ENCODE results near the gene VPREB3. TPM values are rescaled to one million over a fixed set of nuclear protein-coding genes. Genes with fewer than 3 reads are reported as not detected.

The VPREB3 gene
- total RNA-seq, 4 donors from 2014 or later: not detected

DNA sequence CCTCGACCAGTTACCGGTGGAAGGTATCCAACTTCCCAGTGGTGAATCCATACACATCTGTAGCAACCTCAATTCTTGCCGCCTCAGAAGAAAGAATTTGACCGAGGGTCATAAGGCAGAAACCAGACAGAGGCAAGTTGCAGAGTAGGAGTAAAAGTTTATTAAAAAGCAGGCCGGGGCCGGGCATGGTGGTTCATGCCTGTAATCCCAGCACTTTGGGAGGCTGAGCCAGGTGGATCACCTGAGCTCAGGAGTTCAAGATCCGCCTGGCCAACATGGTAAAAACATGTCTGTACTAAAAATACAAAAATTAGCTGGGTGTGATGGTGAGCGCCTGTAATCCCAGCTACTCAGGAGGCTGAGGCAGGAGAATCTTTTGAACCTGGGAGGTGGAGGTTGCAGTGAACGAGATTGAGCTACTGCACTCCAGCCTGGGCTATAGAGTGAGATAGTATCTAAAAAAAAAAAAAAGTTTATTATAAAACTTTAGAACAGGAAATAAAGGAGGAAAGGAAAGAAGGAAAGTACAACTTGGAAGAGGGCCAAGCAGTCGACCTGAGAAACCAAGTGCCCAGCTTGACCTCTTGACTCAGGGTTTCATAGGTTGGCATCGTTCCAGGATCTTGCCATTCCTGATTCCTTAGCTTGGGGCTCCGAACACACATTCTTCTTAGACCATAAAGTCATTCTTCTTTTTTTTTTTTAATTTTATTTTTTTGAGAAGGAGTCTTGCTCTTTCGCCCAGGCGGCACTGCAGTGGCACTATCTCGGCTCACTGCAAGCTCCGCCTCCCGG is 35.7 kb downstream of the VPREB3 start:
- TF ChIP-seq POLR2A (IDR thresholded peaks at IDR 0.05): no peak
- no peak for TF ChIP-seq POLR2AphosphoS5 (IDR thresholded peaks at IDR 0.05)
- no peak for TF ChIP-seq EP300 (IDR thresholded peaks at IDR 0.05)
- TF ChIP-seq, protein P1, sequence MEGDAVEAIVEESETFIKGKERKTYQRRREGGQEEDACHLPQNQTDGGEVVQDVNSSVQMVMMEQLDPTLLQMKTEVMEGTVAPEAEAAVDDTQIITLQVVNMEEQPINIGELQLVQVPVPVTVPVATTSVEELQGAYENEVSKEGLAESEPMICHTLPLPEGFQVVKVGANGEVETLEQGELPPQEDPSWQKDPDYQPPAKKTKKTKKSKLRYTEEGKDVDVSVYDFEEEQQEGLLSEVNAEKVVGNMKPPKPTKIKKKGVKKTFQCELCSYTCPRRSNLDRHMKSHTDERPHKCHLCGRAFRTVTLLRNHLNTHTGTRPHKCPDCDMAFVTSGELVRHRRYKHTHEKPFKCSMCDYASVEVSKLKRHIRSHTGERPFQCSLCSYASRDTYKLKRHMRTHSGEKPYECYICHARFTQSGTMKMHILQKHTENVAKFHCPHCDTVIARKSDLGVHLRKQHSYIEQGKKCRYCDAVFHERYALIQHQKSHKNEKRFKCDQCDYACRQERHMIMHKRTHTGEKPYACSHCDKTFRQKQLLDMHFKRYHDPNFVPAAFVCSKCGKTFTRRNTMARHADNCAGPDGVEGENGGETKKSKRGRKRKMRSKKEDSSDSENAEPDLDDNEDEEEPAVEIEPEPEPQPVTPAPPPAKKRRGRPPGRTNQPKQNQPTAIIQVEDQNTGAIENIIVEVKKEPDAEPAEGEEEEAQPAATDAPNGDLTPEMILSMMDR (IDR thresholded peaks at IDR 0.05): no peak
- no peaks in the 10 kb centered on the region for H3K27me3 ChIP-seq
- no peak overlapping the region for H3K4me3 ChIP-seq
- H3K36me3 ChIP-seq: peaks cover 13% of the 10 kb centered on the region
- H3K4me1 ChIP-seq: peaks cover 15% of the 10 kb centered on the region
- WGBS: 82% methylated on average over 17 of the region's 17 CpGs
- H3K27ac ChIP-seq: no peak overlapping the region
- DNase-seq (ENCODE audit: low spot score in 2 of 2): no peak
- H3K9me3 ChIP-seq: no peaks in the 10 kb centered on the region

DNA sequence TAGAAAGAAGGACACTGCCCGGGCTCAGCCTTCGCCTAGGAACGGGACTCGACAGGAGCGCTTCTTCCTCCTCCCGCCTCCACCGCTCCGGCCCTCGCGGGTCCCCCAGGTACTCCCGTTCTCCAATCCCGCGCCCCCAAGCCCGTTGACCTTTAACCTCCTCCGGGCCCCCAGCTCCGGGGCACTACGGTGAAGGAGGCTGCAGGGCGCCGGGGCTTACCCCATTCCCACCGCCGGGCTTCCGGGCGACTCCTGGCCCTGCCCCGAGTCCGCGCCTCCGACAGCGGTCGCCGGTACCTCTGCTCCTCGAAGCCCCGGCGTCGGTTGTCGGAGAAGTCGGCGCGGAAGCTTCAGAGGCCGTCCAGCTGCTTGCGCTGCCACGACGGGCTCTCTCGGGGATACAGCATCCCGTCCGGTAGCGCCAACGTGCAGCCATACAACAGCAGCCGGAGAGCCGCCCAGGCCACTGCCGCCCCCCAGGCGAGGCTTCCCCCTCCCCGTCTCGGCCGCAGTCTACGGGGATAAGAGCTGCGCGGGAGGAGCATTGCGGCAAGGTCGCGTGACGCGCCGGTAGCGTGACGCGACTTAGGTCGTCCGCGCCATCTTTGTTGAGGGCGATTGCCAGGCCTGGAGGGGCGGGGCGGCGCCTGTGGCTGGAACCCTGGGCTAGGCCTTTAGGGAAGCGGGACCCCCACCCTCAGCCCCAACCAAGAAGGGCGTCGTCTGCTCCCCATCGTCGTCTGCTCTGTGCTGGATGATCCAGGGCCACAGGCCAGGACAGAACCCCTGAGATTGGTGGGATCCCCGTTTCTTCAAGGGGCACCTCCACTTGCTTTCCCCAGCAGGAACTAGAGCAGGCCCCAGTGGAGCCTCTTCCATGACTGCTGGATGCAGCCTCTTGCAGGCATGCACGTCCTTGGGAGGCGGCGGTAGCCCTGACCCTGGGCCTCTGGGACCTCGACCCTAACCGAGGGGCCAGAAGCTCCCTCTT is 37.1 kb downstream of the VPREB3 start:
- Histone ChIP-seq H3K36me3 (peaks cover 26% of the 10 kb centered on the region), H3K27ac (peak overlapping the region; percentile 40), H3K27me3 (no peaks in the 10 kb centered on the region), H3K4me3 (peak overlapping the region; percentile 79), H3K9me3 (no peaks in the 10 kb centered on the region), H3K4me1 (peaks cover 15% of the 10 kb centered on the region)
- DNase-seq (ENCODE audit: low spot score in 2 of 2): peak; percentile 88 to 93
- WGBS: 0% methylated on average over 19 of the region's 84 CpGs
- TF ChIP-seq POLR2AphosphoS5 (IDR thresholded peaks at IDR 0.05): peak in 2 of 3 donors; percentile 38 to 41
- TF ChIP-seq EP300 (IDR thresholded peaks at IDR 0.05): no peak

DNA sequence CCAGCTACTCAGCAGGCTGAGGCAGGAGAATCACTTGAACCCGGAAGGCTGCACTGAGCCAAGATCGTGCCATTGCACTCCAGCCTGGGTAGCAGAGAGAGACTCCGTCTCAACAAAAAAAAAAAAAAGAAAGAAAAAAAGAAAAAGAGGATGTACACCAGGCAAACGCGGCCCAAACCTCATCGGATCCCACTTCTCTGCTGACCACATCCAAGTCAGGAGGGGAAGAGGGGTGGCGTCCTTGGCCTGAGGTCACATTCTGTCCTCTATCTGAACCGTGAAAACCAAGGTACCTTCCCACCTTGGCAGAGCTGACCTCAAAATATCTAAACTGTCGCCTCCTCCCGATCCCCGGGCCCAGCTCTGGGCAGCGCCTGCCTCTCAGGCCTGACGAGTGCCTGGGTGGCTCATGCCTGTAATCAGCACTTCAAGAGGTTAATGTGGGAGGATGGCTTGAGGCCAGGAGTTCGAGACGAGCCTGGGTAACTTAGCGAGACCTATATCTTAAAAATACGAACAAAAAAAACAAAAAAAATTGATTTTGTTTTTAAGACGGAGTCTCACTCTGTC is 38.3 kb downstream of the VPREB3 start:
- Histone ChIP-seq H3K27ac (no peak overlapping the region), H3K27me3 (no peaks in the 10 kb centered on the region), H3K36me3 (peaks cover 37% of the 10 kb centered on the region), H3K4me3 (peak overlapping the region; percentile 79), H3K9me3 (no peaks in the 10 kb centered on the region), H3K4me1 (peaks cover 15% of the 10 kb centered on the region)
- TF ChIP-seq, protein P1 (IDR thresholded peaks at IDR 0.05): no peak
- TF ChIP-seq EP300 (IDR thresholded peaks at IDR 0.05) (no peak), POLR2AphosphoS5 (IDR thresholded peaks at IDR 0.05) (no peak), POLR2A (IDR thresholded peaks at IDR 0.05) (no peak)
- WGBS: 79% methylated on average over 18 of the region's 18 CpGs
- DNase-seq (ENCODE audit: low spot score in 2 of 2): no peak

DNA sequence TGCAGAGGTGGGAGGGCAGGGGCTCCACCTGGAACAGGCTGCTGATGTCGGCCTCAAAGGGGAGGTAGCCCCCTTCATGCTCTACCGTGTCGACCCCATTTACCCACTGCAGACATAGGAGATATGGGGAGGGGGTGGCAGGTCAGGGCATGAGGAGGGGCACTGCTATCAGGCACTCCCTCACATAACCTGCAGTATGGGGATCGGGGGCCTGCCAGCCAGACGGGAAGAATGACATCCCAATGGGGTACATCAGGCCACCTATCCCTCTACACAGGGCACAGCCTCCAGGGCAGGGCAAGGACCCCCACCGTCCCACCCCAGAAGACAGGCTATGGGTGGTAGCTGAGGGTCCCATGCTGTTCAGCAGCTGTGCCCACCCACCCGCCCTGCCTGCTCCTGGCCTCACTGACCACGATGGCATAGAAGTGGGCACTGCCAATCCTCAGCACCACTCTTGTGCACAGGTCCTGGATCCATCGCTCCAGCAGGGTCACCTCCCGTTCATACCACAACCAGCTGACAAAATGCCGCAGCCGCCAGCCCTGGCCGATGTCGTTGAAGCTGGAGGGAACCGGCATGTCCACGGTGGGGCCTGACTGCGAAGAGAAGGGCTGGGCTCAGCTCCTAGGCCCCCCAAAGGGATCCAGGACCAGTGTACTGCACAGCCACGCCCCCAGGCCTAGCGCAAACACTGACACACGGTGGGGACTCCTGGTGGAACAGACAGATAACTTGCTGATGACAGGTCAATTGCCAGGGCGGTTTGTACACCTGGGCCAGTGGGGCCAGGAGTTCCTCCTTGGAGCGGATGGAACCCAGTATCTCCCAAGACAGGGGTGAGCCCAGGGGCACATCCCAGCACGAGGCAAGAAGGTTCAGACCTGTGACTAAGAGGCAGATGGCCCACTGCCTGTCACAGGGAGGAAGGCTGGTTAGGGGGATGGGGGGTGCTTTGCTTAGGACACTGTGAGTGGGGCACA is 39.3 kb downstream of the VPREB3 start:
- no peak overlapping the region for H3K4me3 ChIP-seq
- H3K4me1 ChIP-seq: peaks cover 15% of the 10 kb centered on the region
- no peaks in the 10 kb centered on the region for H3K9me3 ChIP-seq
- 92% methylated on average over 2 of the region's 23 CpGs for WGBS
- DNase-seq (ENCODE audit: low spot score in 2 of 2): no peak
- no peak overlapping the region for H3K27ac ChIP-seq
- H3K27me3 ChIP-seq: no peaks in the 10 kb centered on the region
- peaks cover 47% of the 10 kb centered on the region for H3K36me3 ChIP-seq
- TF ChIP-seq POLR2AphosphoS5 (IDR thresholded peaks at IDR 0.05) (no peak), POLR2A (IDR thresholded peaks at IDR 0.05) (no peak), EP300 (IDR thresholded peaks at IDR 0.05) (no peak)
- TF ChIP-seq, protein P1 (IDR thresholded peaks at IDR 0.05): no peak
